K562 (cell line): Measurements from ENCODE around the gene APC2. TPM values are rescaled to one million over a fixed set of nuclear protein-coding genes. Genes with fewer than 3 reads are reported as not detected.

ENCODE experiments used
- ATAC-seq: fragments of 200-7000 bp; cut with Tn5 transposase; 3 replicates; pipeline ENCODE4 v1.9.1; 2020; ENCODE audit warnings: moderate library complexity
- BruUV-seq: library from RNA; stranded (reverse); fragments of 400-500 nt; replicated peaks from 2 replicates; lab custom pipeline; 2021; lab: Mats Ljungman, UMichigan
- CTCF ChIA-PET: fragments of 300-600 bp; formaldehyde crosslinking; extraction: SDS; loops from one replicate; lab custom pipeline; 2021; ENCODE audit warnings: low intra/inter-chr PET ratio; lab: Yijun Ruan, JAX
- POLR2A ChIA-PET: fragments of 300-600, 350-650 bp; sonication (Branson Sonifier 250); formaldehyde crosslinking; extraction: SDS; loops from one replicate; lab custom pipeline; 2021; ENCODE audit warnings: antibody characterized with exemption, inconsistent platforms; lab: Yijun Ruan, JAX
- DNase-seq, 4 experiments: peaks; one replicate each; pipeline versions ENCODE4 v3.0.0 to v3.0.0-alpha.2; 2011 to 2018; ENCODE audit warnings: low spot score in 3 of 4, mixed read lengths in 3 of 4; ENCODE audit errors: extremely low read depth in 1 of 4
- FAIRE-seq: peaks from 2 replicates; lab custom pipeline; 2011; peaks lifted over from hg19 to GRCh38; lab: Jason Lieb, UNC
- H2AFZ ChIP-seq: 2 replicates; pipeline ENCODE4 v1.6.0; 2011; ENCODE audit warnings: low read depth, low read length, control low read depth, inconsistent platforms
- H3K27ac ChIP-seq: fragments of 200-600 bp; 3 replicates; pipeline ENCODE4 v1.8.0; 2011; ENCODE audit warnings: low read depth, mild to moderate bottlenecking, control low read depth, inconsistent platforms, low read length, moderate library complexity, mixed read lengths; ENCODE audit errors: extremely low read depth
- H3K27me3 ChIP-seq, 2 experiments: fragments of 300-600 bp in 1 of 2; 2 replicates in 1 of 2; 3 replicates in 1 of 2; pipeline versions ENCODE4 v1.6.0 to v1.8.0; 2011; ENCODE audit warnings: inconsistent platforms in 2 of 2, low read length in 2 of 2, mild to moderate bottlenecking in 1 of 2, mixed read lengths in 1 of 2, moderate library complexity in 1 of 2; ENCODE audit not compliant: control insufficient read depth in 2 of 2, insufficient read depth in 2 of 2
- H3K36me3 ChIP-seq: fragments of 300-600 bp; 3 replicates; pipeline ENCODE4 v1.8.0; 2011; ENCODE audit warnings: mild to moderate bottlenecking, low read length, inconsistent platforms; ENCODE audit not compliant: control insufficient read depth, insufficient read depth
- H3K4me1 ChIP-seq, 2 experiments: fragments of 200-600 bp in 1 of 2; replicated peaks in 1 of 2; 2 replicates in 1 of 2; 3 replicates in 1 of 2; pipeline versions ENCODE4 v1.5.1 to v1.8.0; 2011; ENCODE audit warnings: inconsistent platforms in 2 of 2, low read length in 2 of 2, mild to moderate bottlenecking in 1 of 2, mixed read lengths in 1 of 2, moderate library complexity in 1 of 2; ENCODE audit not compliant: control insufficient read depth in 2 of 2, insufficient read depth in 2 of 2
- H3K4me2 ChIP-seq: 2 replicates; pipeline ENCODE4 v1.6.1; 2011; ENCODE audit warnings: low read length, control low read depth, inconsistent platforms, mixed read lengths; ENCODE audit not compliant: insufficient read depth
- H3K4me3 ChIP-seq: fragments of 200-600 bp; sonication (generic), shearing (Covaris generic); 2 replicates; pipeline ENCODE4 v1.5.1; 2016; ENCODE audit warnings: control low read depth, inconsistent platforms
- H3K79me2 ChIP-seq: fragments of 200-600 bp; 3 replicates; pipeline ENCODE4 v1.8.0; 2011; ENCODE audit warnings: low read length, inconsistent platforms; ENCODE audit not compliant: control insufficient read depth, insufficient read depth
- H3K9ac ChIP-seq, 2 experiments: 2 replicates each; pipeline versions ENCODE4 v1.6.0 to v1.6.1; 2011; ENCODE audit warnings: low read depth in 2 of 2, low read length in 2 of 2, control low read depth in 1 of 2, inconsistent platforms in 1 of 2, mild to moderate bottlenecking in 1 of 2, mixed read lengths in 1 of 2; ENCODE audit not compliant: insufficient read depth in 1 of 2
- H3K9me1 ChIP-seq: one replicate; pipeline ENCODE4 v1.6.0; 2011; ENCODE audit warnings: inconsistent platforms, mild to moderate bottlenecking, low read length, moderate library complexity; ENCODE audit not compliant: control insufficient read depth, insufficient read depth
- H3K9me3 ChIP-seq: replicated peaks from 2 replicates; pipeline ENCODE4 v1.5.1; 2011; ENCODE audit warnings: low read depth, low read length, inconsistent platforms; ENCODE audit not compliant: control insufficient read depth, insufficient read depth
- H4K20me1 ChIP-seq: replicated peaks from 2 replicates; pipeline ENCODE4 v1.6.1; 2011; ENCODE audit warnings: low read length, inconsistent platforms, mixed read lengths; ENCODE audit not compliant: control insufficient read depth, insufficient read depth
- NELFE ChIP-seq: IDR thresholded peaks from 2 replicates; pipeline ENCODE4 v1.6.1; 2011; ENCODE audit warnings: mild to moderate bottlenecking; ENCODE audit not compliant: insufficient read depth, insufficient read length
- RBM17 ChIP-seq: fragments of 200-400 bp; formaldehyde crosslinking; IDR thresholded peaks from 2 replicates; pipeline ENCODE4 v1.6.1; 2017; ENCODE audit warnings: low read depth, mild to moderate bottlenecking, low read length, borderline replicate concordance
- SAFB ChIP-seq: fragments of 200-400 bp; formaldehyde crosslinking; IDR thresholded peaks from 2 replicates; pipeline ENCODE4 v1.6.1; 2017; ENCODE audit warnings: low read depth, low read length, borderline replicate concordance
- SMAD1 ChIP-seq: fragments of 150-350 bp; IDR thresholded peaks from 2 replicates; pipeline ENCODE4 v1.6.1; 2014; ENCODE audit warnings: low read length, low read depth; ENCODE audit not compliant: partially characterized antibody
- STAT6 ChIP-seq: sonication (generic); formaldehyde crosslinking; IDR thresholded peaks from 2 replicates; pipeline ENCODE4 v1.8.1; 2023; ENCODE audit warnings: mild to moderate bottlenecking, missing genetic modification reagents
- THRB ChIP-seq: fragments of 450-650 bp; formaldehyde crosslinking; conservative IDR thresholded peaks from 2 replicates; pipeline ENCODE4 v1.4.0; 2022; ENCODE audit warnings: mild to moderate bottlenecking, missing genetic modification characterization
- ZFP30 ChIP-seq: fragments of 250-450 bp; sonication (Bioruptor Pico); IDR thresholded peaks from 2 replicates; pipeline ENCODE4 v1.8.0; 2022; ENCODE audit warnings: moderate library complexity, mild to moderate bottlenecking, inconsistent platforms, borderline replicate concordance
- ZNF407 ChIP-seq: fragments of 450-650 bp; IDR thresholded peaks from 2 replicates; pipeline ENCODE4 v1.6.1; 2016; ENCODE audit warnings: low read depth
- ZNF668 ChIP-seq: fragments of 250-450 bp; sonication (Bioruptor Pico); IDR thresholded peaks from 2 replicates; pipeline ENCODE4 v1.8.0; 2022; ENCODE audit warnings: mild to moderate bottlenecking, inconsistent platforms
- WGBS: fragments of 100-300 bp; shearing (Covaris generic); methylation state at CpG from one replicate; pipeline ENCODE4 v1.1.6; 2016; ENCODE audit warnings: low coverage, mixed read lengths; ENCODE audit not compliant: insufficient coverage; ENCODE audit errors: missing lambda C conversion rate; 5-methylcytosine and 5-hydroxymethylcytosine counted together
- in situ Hi-C: fragments of 300-500 bp; cut with MboI; formaldehyde crosslinking; loops from 4 replicates; pipeline ENCODE4 v1.15.0; 2018; ENCODE audit warnings: inconsistent platforms, mixed read lengths
- intact Hi-C: fragments of 100-400 bp; cut with micrococcal nuclease; formaldehyde crosslinking; loops from 2 replicates; pipeline ENCODE4 v1.14.2; 2022
- polyA plus RNA-seq, 8 experiments: library from polyadenylated mRNA; depleted of rRNA in 4 of 8; stranded (reverse) in 5 of 8; unstranded in 3 of 8; fragments of >200 nt; fragmentation: Nextera tagmentation in 2 of 8; fragmentation: Illumina TruSeq in 1 of 8; extraction: Ambion mirVana in 2 of 8; extraction: Trizol in 1 of 8; gene quantifications; 2 replicates each; pipeline versions ENCODE4 v1.2.1 to v1.2.3, GENCODE V29; 2011 to 2014; ENCODE audit warnings: inconsistent platforms in 1 of 8, missing spikeins in 1 of 8
- total RNA-seq, 7 experiments: library from RNA; depleted of rRNA in 6 of 7; stranded (reverse); fragments of >200 nt in 6 of 7; fragmentation: Illumina TruSeq in 2 of 7; extraction: Trizol in 2 of 7; gene quantifications; 2 replicates each; pipeline versions ENCODE4 v1.2.1 to v1.2.3, GENCODE V29; 2011 to 2021; ENCODE audit warnings: low replicate concordance in 1 of 7

APC2 gene
- total and polyA plus RNA-seq, 9 of the 15 experiments (the other 6 are each of a cell fraction or from before 2014, with no cell fraction given), result 0.01 to 0.40 (median 0.05) TPM; not detected in 3

GRCh38 chr19:1522061-1522460 lies 72.1 kb downstream of the APC2 start:
- no peak overlapping the region for H3K27ac ChIP-seq
- no peaks in the 10 kb centered on the region for H3K9me1 ChIP-seq
- H3K36me3 ChIP-seq, result no peaks in the 10 kb centered on the region
- 35% methylated on average over 8 of the region's 10 CpGs for WGBS
- CTCF ChIA-PET, result no interaction called here
- no TSS peak for BruUV-seq
- TF ChIP-seq ZFP30 (no peak), NELFE (no peak), ZNF668 (CRISPR knock-in tag) (no peak), STAT6 (CRISPR knock-in tag) (no peak), SAFB (no peak), RBM17 (no peak), SMAD1 (no peak), ZNF407 (no peak), THRB (CRISPR knock-in tag) (no peak)
- DNase-seq (no peak), FAIRE-seq (no peak), ATAC-seq (no peak)
- H4K20me1 ChIP-seq, result peaks cover 11% of the 10 kb centered on the region
- no peaks in the 10 kb centered on the region for H3K79me2 ChIP-seq
- no peak overlapping the region for H2AFZ ChIP-seq
- H3K27me3 ChIP-seq, result peaks cover 11 to 28% of the 10 kb centered on the region in 2 experiments; a peak in 4 of 5 replicates
- no peak overlapping the region for H3K4me3 ChIP-seq
- no peaks in the 10 kb centered on the region for H3K9me3 ChIP-seq
- in situ Hi-C loops (no loop called here), intact Hi-C loops (no loop called here)
- no peak overlapping the region for H3K4me2 ChIP-seq
- peaks cover 3 to 52% of the 10 kb centered on the region in 2 experiments; a peak in 3 of 5 replicates for H3K4me1 ChIP-seq
- H3K9ac ChIP-seq, result no peak overlapping the region
- POLR2A ChIA-PET, result interaction anchor here (0.6 to 0.8 kb wide), 2 partner anchors 41 to 248 kb away, joined by 3 to 4 read pairs; no protein-coding TSS in a partner anchor
